ENCODE measurements around the gene KLHL29. TPM values are rescaled to one million over a fixed set of nuclear protein-coding genes. Genes with fewer than 3 reads are reported as not detected.

Gene KLHL29
- total RNA-seq, 1 experiment from 2014 or later: 7.7 TPM

GRCh38 chr2:23586741-23587306 lies 201.8 kb downstream of the KLHL29 start:
- DNase-seq (ENCODE audit: low read depth, low spot score): no peak
- ATAC-seq: no peak
- CTCF ChIA-PET: interaction anchor here (0.6 kb wide), 1 partner anchor 196 kb away, joined by 4 read pairs; no protein-coding TSS in a partner anchor
- Histone ChIP-seq H3K4me3 (ENCODE audit: low read depth in 2 of 2, low read length in 2 of 2) (no peak overlapping the region), H3K4me1 (ENCODE audit: control insufficient read depth, insufficient read depth, low read length) (no peaks in the 10 kb centered on the region), H3K9me3 (ENCODE audit: control insufficient read depth, insufficient read depth, low read depth, low read length) (no peaks in the 10 kb centered on the region), H3K27me3 (ENCODE audit: control insufficient read depth, insufficient read depth, low read length) (no peaks in the 10 kb centered on the region), H3K27ac (ENCODE audit: low read length) (no peak overlapping the region), H3K36me3 (ENCODE audit: control insufficient read depth, insufficient read depth, low read length) (no peaks in the 10 kb centered on the region)
- no TSS peak for BruUV-seq (replicated peaks)
- TF ChIP-seq TCF7L2 (IDR thresholded peaks at IDR 0.05; ENCODE audit: low read depth, low read length): no peak
- no peak for TF ChIP-seq POLR2AphosphoS5 (IDR thresholded peaks at IDR 0.05; ENCODE audit: low read depth, low read length)
- no peak for TF ChIP-seq REST (IDR thresholded peaks at IDR 0.05; ENCODE audit: insufficient read depth in 1 of 2, low read depth in 2 of 2, low read length in 1 of 2)
- TF ChIP-seq SIN3A (IDR thresholded peaks at IDR 0.05; ENCODE audit: borderline replicate concordance, insufficient read depth, low read depth, low read length): no peak
- TF ChIP-seq CTCF (IDR thresholded peaks at IDR 0.05): no peak
- POLR2A ChIA-PET: no interaction called here
- intact Hi-C loops (cut with micrococcal nuclease; ENCODE audit: unreplicated experiment): no loop called here
- in situ Hi-C loops (cut with HindIII; ENCODE audit: low pct_unique_long_range_greater_than_20kb, low sequenced_read_pairs): no loop called here

GRCh38 chr2:23587341-23587880 lies 202.4 kb downstream of the KLHL29 start:
- DNase-seq (ENCODE audit: low read depth, low spot score): no peak
- Histone ChIP-seq H3K27me3 (ENCODE audit: control insufficient read depth, insufficient read depth, low read length) (no peaks in the 10 kb centered on the region), H3K9me3 (ENCODE audit: control insufficient read depth, insufficient read depth, low read depth, low read length) (no peaks in the 10 kb centered on the region), H3K27ac (ENCODE audit: low read length) (no peak overlapping the region), H3K4me3 (ENCODE audit: low read depth in 2 of 2, low read length in 2 of 2) (no peak overlapping the region), H3K4me1 (ENCODE audit: control insufficient read depth, insufficient read depth, low read length) (no peaks in the 10 kb centered on the region), H3K36me3 (ENCODE audit: control insufficient read depth, insufficient read depth, low read length) (no peaks in the 10 kb centered on the region)
- intact Hi-C loops (cut with micrococcal nuclease; ENCODE audit: unreplicated experiment) (no loop called here), in situ Hi-C loops (cut with HindIII; ENCODE audit: low pct_unique_long_range_greater_than_20kb, low sequenced_read_pairs) (no loop called here)
- CTCF ChIA-PET: no interaction called here
- no peak for ATAC-seq
- POLR2A ChIA-PET: no interaction called here
- TF ChIP-seq TCF7L2 (IDR thresholded peaks at IDR 0.05; ENCODE audit: low read depth, low read length) (no peak), CTCF (IDR thresholded peaks at IDR 0.05) (no peak), POLR2AphosphoS5 (IDR thresholded peaks at IDR 0.05; ENCODE audit: low read depth, low read length) (no peak), SIN3A (IDR thresholded peaks at IDR 0.05; ENCODE audit: borderline replicate concordance, insufficient read depth, low read depth, low read length) (no peak), REST (IDR thresholded peaks at IDR 0.05; ENCODE audit: insufficient read depth in 1 of 2, low read depth in 2 of 2, low read length in 1 of 2) (no peak)
- no TSS peak for BruUV-seq (replicated peaks)

Measured in Panc1 (cell line).